MM.1S (cell line): ENCODE data around the gene ADAMTS17.

Source experiments
- CTCF ChIP-seq: fragments of 300-600 bp; sonication (generic); IDR thresholded peaks from 2 replicates; pipeline ENCODE4 v1.5.1; 2016; ENCODE audit warnings: antibody characterized with exemption, low read length, mixed read lengths
- EZH2 ChIP-seq: fragments of 300-600 bp; sonication (generic); optimal IDR thresholded peaks from 2 replicates; pipeline ENCODE3; 2017; ENCODE audit warnings: low read depth, mild to moderate bottlenecking, antibody characterized with exemption, low read length, mixed read lengths
- EZH2phosphoT487 ChIP-seq: fragments of 300-600 bp; sonication (generic); IDR thresholded peaks from 2 replicates; pipeline ENCODE4 v1.6.1; 2018; ENCODE audit warnings: antibody characterized with exemption, low read length

DNA sequence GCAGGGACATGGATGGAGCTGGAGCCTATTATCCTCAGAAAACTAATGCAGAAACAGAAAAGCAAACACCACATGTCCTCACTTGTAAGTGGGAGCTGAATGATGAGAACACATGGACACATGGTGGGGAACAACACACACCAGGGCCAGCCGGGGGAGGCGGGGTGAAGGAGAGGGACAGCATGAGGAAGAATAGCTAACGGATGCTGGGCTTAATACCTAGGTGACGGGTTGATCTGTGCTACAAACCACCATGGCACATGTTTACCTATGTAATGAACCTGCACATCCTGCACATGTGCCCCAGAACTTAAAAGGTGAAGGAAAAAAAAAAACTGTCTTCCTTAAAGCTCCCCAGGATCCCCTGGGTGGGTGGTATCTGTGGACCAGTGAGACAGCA lies 87.1 kb downstream of the ADAMTS17 start:
- no peak for TF ChIP-seq CTCF
- TF ChIP-seq EZH2, result no peak
- TF ChIP-seq EZH2phosphoT487, result no peak
